ENCODE results near the gene OR2J1.

DNA sequence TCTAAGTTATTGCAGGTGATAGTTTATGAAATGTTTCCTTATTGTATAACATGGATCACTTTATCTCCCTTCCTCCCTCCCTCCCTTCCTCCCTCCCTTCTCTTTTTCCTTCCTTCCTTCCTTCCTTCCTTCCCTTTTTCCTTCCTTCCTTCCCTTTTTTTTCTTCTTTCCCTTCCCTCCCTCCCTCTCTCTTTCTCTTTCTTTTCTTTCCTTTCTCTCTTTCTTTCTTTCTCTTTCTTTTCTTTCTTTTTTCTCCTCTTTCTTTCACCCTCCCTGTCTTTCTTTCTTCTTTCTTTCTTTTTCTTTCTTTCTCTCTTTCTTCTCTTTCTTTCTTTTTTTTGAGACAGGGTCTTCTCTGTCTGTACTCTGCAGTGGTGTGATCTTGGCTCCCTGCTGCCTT, 18.0 kb upstream of the OR2J1 start:
- TF ChIP-seq EZH2 (IDR thresholded peaks at IDR 0.05) (no peak), POLR2AphosphoS5 (IDR thresholded peaks at IDR 0.05; ENCODE audit: borderline replicate concordance, low read depth, low read length) (no peak), FOXP2 (optimal IDR thresholded peaks at IDR 0.05; ENCODE audit: control extremely low read depth, extremely low read length, insufficient read depth) (no peak)
